H4 (cell line): ENCODE data around the gene GNS. TPM values are rescaled to one million over a fixed set of nuclear protein-coding genes. Genes with fewer than 3 reads are reported as not detected.
A peak's percentile ranks its signal among the peaks of the same experiment; 100 is the strongest.
"Not testable (repeated sequence)": the region's sequence is repeated elsewhere in the genome, so short reads cannot be mapped to it uniquely, and the experiment has no call there.

Experiments used
- DNase-seq: peaks from one replicate; pipeline ENCODE4 v3.0.0-alpha.2; 2015; ENCODE audit warnings: low spot score
- total RNA-seq: library from RNA; depleted of rRNA; stranded (reverse); fragments of >200 nt; shearing (Covaris generic); gene quantifications from 2 replicates; pipeline ENCODE4 v1.2.3, GENCODE V29; 2014

Gene GNS
- total RNA-seq, 1 experiment from 2014 or later: 98.0 TPM

- DNase-seq: no peak
Observed at GRCh38 chr12:64699504-64700115, 59.6 kb downstream of the GNS start.

GRCh38 chr12:64696080-64696741 is 63.0 kb downstream of the GNS start:
- no peak for DNase-seq

- no peak for DNase-seq
Observed at GRCh38 chr12:64695550-64695949, 63.7 kb downstream of the GNS start.

GRCh38 chr12:64694130-64695040 is 64.8 kb downstream of the GNS start:
- no peak for DNase-seq

GRCh38 chr12:64691795-64692583 is 67.2 kb downstream of the GNS start:
- no peak for DNase-seq

GRCh38 chr12:64691227-64691794 is 67.9 kb downstream of the GNS start:
- no peak for DNase-seq

GRCh38 chr12:64690236-64690635 is 69.0 kb downstream of the GNS start:
- DNase-seq: not testable (repeated sequence)

GRCh38 chr12:64688715-64689114 is 70.5 kb downstream of the GNS start:
- DNase-seq: no peak

GRCh38 chr12:64688219-64688618 is 71.0 kb downstream of the GNS start:
- DNase-seq: no peak

- no peak for DNase-seq
Observed at GRCh38 chr12:64687816-64688215, 71.4 kb downstream of the GNS start.

GRCh38 chr12:64685605-64686004 is 73.6 kb downstream of the GNS start:
- no peak for DNase-seq

- DNase-seq: no peak
Observed at GRCh38 chr12:64685050-64685449, 74.2 kb downstream of the GNS start.

GRCh38 chr12:64683816-64684543 is 75.2 kb downstream of the GNS start:
- DNase-seq: no peak

GRCh38 chr12:64682572-64683277 is 76.5 kb downstream of the GNS start:
- peak; percentile 52 for DNase-seq

- DNase-seq: no peak
Observed at GRCh38 chr12:64681200-64682052, 77.8 kb downstream of the GNS start.

- DNase-seq: no peak
Observed at GRCh38 chr12:64680235-64680634, 79.0 kb downstream of the GNS start.

- DNase-seq: peak; percentile 80
Observed at GRCh38 chr12:64679487-64680001, 79.7 kb downstream of the GNS start.

- no peak for DNase-seq
Observed at GRCh38 chr12:64678835-64679234, 80.4 kb downstream of the GNS start.

- no peak for DNase-seq
Observed at GRCh38 chr12:64678248-64678647, 81.0 kb downstream of the GNS start.
